HG02678 (cell line): ENCODE measurements around the gene RAB11FIP4.

Experiments
- ATAC-seq: cut with Tn5 transposase; IDR thresholded peaks from one replicate; pipeline ENCODE4 v1.9.1; 2021; ENCODE audit warnings: mild to moderate bottlenecking, moderate library complexity; ENCODE audit not compliant: unreplicated experiment

The RAB11FIP4 gene

DNA sequence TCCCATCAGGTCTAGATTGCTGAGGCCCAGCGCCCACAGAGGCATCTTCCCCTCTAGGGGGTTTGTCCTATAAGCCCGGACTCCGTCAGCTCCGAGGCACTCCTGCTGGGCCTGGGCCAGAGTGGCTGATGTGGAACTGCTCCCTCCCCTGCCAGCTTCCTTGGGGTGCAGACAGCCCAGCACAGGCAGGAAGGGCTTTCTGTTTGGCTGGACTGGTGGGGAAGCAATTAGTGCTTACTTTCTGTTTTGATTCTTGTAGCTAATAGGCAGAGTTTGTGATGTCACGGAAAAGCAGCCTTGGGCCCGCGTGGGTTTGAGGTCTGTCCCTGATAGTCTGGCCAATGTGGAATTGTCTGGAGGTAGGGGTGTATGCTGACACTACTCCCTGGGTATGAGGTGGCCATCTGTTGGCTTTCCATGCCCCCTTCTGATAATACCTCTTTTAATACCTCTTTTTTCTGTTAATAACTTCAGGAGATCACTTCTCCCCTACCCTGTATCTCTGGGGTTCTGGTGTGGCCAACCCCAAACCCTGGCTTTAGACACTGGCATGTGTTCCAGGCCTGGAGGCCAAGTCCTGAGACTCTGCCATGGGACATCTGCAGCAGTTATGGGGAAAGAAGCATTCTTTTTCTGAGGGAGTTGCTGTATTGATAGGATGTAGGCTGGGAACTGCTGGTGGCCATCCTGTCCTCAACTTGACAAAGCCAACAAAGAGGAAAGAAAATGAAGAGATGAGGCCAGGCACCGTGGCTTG lies 190.9 kb downstream of the RAB11FIP4 start:
- peak; percentile 64 for ATAC-seq

DNA sequence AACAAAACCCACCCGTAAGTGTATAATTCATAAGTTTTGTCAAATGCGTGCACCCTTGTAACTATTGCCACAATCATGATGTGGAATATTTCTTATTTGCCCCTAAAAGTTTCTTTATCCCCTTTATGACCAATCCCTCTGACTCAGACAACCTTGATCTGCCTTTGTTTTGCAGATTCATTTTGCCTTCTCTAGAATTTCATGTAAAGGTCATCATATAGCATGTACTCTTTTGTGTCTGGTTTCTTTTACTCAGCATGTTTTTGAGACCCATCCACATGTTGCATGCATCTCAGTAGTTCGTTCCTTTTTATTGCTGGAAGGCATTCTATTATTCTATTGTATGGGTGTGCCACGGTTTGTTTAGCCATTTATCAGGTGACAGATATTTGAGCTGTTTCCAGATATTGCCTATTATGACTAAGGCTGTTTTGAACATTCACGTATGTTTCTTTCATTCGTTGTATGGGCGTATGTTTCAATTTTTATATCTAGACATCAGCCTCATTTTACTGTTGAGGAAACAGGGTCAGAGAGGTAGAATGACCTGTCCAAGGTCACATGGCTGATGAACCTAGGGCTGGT lies 192.4 kb downstream of the RAB11FIP4 start:
- no peak for ATAC-seq

DNA sequence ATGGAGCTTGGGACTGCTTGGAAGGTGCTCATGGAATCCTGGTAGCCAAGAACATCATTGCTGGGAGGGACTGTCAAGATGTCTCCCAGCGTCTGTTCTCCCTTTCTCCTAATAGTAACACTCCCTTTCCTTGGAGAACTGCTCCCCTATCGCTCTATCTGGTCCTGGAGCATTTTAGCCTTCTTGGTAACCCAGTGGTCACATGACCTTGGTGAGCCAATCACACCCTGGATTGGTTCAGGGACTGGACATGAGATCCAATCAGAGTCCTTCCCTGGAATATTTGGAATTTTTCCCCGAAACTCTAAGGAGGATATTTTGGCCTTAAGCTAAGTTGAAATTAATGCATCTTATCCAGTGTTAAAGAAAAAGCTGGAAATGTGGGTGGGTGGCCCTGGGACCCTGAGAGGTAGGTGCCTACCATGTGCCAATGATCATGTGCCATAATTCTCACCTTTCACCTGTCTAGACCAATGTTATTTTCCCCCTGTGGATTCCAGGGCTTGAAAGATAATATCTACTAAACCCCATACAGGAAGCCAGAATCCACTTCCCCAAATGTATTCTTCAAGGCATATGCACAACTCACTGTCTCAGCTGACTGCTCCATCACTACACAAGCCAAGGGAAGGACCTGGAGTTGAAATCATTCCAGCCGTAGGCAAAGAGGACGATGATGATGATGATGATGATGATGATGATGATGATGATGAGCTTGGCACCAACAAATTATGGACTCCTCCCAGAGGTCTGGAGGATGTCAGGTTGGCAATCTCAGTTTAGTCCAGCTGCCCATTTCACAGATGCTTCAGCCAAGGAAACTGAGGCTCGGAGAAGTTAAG lies 193.2 kb downstream of the RAB11FIP4 start:
- ATAC-seq, result no peak

DNA sequence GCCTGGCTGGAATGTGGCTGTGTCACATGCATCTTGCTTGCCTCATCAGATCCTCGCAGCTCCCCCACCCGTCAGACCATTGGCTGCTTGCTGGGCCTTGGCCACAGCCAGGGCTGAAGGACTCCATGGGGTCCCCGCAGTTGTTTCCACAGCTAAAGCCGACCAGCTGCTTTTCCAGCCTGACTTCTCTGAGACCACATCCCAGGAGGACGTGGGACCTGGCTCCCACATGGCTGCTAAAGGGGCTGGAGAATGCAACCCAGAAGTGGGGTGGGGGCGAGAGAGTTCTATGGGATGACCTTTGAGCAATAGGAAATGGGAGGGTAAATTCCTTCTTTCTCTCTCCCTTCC lies 193.8 kb downstream of the RAB11FIP4 start:
- ATAC-seq, result no peak

DNA sequence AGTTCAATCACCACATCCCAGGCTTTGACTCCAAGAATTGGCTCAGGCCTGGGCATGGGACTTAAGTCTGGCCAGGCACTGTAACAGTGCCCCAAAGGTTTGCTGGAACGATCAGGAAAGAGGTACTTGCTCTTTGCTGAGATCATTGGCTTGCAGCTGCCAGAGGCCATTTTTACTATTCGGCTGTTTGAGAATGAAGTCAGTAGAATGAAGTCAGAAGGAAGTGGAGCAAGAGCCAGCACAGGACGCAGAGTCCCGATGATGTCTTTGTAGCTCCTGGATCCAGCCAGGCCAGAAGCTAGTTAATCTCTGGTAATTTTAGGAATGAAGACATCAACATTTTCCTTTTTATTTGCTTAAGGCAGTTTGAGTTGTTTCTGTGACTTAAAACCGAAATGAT lies 195.5 kb downstream of the RAB11FIP4 start:
- no peak for ATAC-seq

DNA sequence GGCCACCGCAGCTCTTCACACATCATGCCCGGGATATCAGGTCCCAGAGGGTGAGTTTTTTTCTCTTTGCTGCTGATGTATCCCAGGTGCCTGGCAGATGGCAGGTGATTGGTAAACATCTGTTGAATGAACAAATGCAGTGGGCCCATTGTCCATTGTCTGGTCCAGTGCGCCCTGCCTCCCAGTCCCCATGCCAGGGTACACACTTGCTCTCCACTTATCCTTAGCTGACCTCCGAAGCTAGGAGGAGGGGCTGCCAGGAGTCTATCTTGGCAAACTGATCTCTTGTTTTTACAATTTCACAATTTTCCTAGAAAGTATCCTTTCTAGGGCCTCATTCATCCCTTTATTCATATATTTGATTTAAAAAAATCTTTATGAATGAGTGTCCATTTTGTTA lies 196.0 kb downstream of the RAB11FIP4 start:
- no peak for ATAC-seq
